Uterine smooth muscle cell (primary cell): ENCODE measurements around the gene C2CD4D. TPM values are rescaled to one million over a fixed set of nuclear protein-coding genes. Genes with fewer than 3 reads are reported as not detected.

Experiments used
- total RNA-seq: library from RNA; depleted of rRNA; stranded (reverse); fragments of >200 nt; gene quantifications from 2 replicates; pipeline ENCODE4 v1.2.3, GENCODE V29; 2014

C2CD4D gene
- not detected in 2 replicates for total RNA-seq

GRCh38 chr1:151839457-151840403, at the start of gene C2CD4D:
Gene C2CD4D (minus strand): TSS chr1:151839820. CDS start chr1:151838989, 831 bp downstream.

GRCh38 chr1:151853411-151853943, 13.9 kb upstream of the C2CD4D start, which contains the start of gene THEM5:
Gene THEM5 (minus strand): TSS chr1:151853712. CDS start chr1:151853565, 147 bp downstream.

GRCh38 chr1:151831605-151832004, 8.0 kb downstream of the C2CD4D start, which contains the start of gene RORC:
Gene RORC (minus strand): TSS chr1:151831802. CDS start chr1:151831764, 38 bp downstream.

GRCh38 chr1:151805066-151805820, 34.4 kb downstream of the C2CD4D start, which contains the start of gene LINGO4:
Gene LINGO4 (minus strand): TSS chr1:151805419. CDS start chr1:151802704, 2,715 bp downstream.

GRCh38 chr1:151790071-151790939, 49.3 kb downstream of the C2CD4D start, which contains the start of gene TDRKH:
Gene TDRKH (minus strand): TSS chr1:151790500. CDS start chr1:151783022, 7,478 bp downstream.

Other genes with a start within 250 kb of the C2CD4D start
- gene SNX27, start 227.8 kb downstream of the C2CD4D start, total RNA-seq: 36.2 and 40.7 TPM in 2 replicates
- gene CELF3, start 123.0 kb downstream of the C2CD4D start, total RNA-seq: not detected in 2 replicates
- not detected in 2 replicates for gene RIIAD1, start 118.3 kb downstream of the C2CD4D start, total RNA-seq
- gene MRPL9, start 76.3 kb downstream of the C2CD4D start, total RNA-seq: 75.2 and 91.1 TPM in 2 replicates
- 3.5 and 4.2 TPM in 2 replicates for gene TDRKH, start 49.3 kb downstream of the C2CD4D start, total RNA-seq
- under 0.01 TPM in 1 of 2 replicates, not detected in the other for gene LINGO4, start 34.4 kb downstream of the C2CD4D start, total RNA-seq
- not detected in 2 replicates for gene RORC, start 8.0 kb downstream of the C2CD4D start, total RNA-seq
- gene THEM5, start 13.9 kb upstream of the C2CD4D start, total RNA-seq: not detected in 2 replicates
- 7.0 and 8.3 TPM in 2 replicates for gene THEM4, start 69.7 kb upstream of the C2CD4D start, total RNA-seq
- 60.1 and 106 TPM in 2 replicates for gene S100A10, start 154.0 kb upstream of the C2CD4D start, total RNA-seq
- gene S100A11, start 197.2 kb upstream of the C2CD4D start, total RNA-seq: 42.2 and 59.2 TPM in 2 replicates
- not detected in 2 replicates for gene TCHHL1, start 249.2 kb upstream of the C2CD4D start, total RNA-seq